Measurements from ENCODE around the gene EPX.

EPX gene

DNA sequence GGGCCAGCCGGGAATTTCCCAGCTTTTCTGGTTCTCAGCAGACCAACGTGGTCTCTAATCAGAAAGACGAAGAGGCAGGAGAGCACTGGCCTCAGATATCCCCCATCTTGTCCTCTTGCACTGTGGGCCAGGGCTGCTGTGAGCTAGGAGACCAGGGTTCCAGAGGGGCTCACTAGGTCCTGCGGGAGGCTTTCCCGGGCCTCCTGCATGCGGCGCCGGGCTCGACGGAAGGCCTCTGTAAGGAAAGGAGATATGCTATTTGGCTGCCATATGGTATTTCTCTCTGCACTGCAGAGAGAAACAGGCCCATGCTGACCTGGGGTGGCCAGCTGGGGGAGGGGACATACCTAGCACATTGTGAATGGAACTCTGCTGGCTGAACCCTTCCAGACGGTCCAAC, 13.4 kb downstream of the EPX start:
- no peaks in the 10 kb centered on the region for H3K79me2 ChIP-seq
- H3K4me3 ChIP-seq (ENCODE audit: low read depth, low read length): no peak overlapping the region
- TF ChIP-seq, protein P1, sequence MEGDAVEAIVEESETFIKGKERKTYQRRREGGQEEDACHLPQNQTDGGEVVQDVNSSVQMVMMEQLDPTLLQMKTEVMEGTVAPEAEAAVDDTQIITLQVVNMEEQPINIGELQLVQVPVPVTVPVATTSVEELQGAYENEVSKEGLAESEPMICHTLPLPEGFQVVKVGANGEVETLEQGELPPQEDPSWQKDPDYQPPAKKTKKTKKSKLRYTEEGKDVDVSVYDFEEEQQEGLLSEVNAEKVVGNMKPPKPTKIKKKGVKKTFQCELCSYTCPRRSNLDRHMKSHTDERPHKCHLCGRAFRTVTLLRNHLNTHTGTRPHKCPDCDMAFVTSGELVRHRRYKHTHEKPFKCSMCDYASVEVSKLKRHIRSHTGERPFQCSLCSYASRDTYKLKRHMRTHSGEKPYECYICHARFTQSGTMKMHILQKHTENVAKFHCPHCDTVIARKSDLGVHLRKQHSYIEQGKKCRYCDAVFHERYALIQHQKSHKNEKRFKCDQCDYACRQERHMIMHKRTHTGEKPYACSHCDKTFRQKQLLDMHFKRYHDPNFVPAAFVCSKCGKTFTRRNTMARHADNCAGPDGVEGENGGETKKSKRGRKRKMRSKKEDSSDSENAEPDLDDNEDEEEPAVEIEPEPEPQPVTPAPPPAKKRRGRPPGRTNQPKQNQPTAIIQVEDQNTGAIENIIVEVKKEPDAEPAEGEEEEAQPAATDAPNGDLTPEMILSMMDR (IDR thresholded peaks at IDR 0.05): no peak
- no peaks in the 10 kb centered on the region for H3K36me3 ChIP-seq (ENCODE audit: control insufficient read depth, insufficient read depth, low read length)
- no peaks in the 10 kb centered on the region for H3K27me3 ChIP-seq (ENCODE audit: control insufficient read depth, insufficient read depth, low read length)
- H3K4me1 ChIP-seq: no peaks in the 10 kb centered on the region
- no peak overlapping the region for H3K9ac ChIP-seq
- no peaks in the 10 kb centered on the region for H3K9me3 ChIP-seq (ENCODE audit: control insufficient read depth, low read length)
- no peak overlapping the region for H2AFZ ChIP-seq
- no peak overlapping the region for H3K4me2 ChIP-seq (ENCODE audit: low read length)
- H3K27ac ChIP-seq: no peak overlapping the region

DNA sequence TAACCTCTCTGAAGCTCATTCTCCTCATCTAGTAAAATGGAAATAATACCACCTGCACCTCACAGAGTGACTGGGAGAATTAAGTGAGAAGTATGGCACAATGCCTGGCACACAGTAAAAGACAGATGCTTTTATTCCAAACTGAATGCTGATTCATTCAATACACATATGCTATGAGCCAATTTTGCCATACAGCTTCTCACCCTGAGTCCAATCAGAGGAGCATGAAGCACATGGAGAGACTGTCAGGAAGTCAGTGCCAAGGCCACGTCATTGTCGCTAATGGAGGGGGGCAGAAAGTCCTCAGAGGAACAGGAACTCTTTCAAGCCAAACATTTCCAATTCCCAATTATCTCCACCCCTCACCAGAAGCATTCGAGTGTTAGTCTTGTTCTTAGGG, 14.9 kb downstream of the EPX start:
- Histone ChIP-seq H3K27ac (no peak overlapping the region), H3K27me3 (ENCODE audit: control insufficient read depth, insufficient read depth, low read length) (no peaks in the 10 kb centered on the region), H3K4me3 (ENCODE audit: low read depth, low read length) (no peak overlapping the region), H3K36me3 (ENCODE audit: control insufficient read depth, insufficient read depth, low read length) (no peaks in the 10 kb centered on the region), H3K9ac (no peak overlapping the region), H2AFZ (no peak overlapping the region), H3K9me3 (ENCODE audit: control insufficient read depth, low read length) (no peaks in the 10 kb centered on the region), H3K79me2 (no peaks in the 10 kb centered on the region), H3K4me1 (no peaks in the 10 kb centered on the region), H3K4me2 (ENCODE audit: low read length) (no peak overlapping the region)
- TF ChIP-seq, protein P1 (IDR thresholded peaks at IDR 0.05): no peak

- Histone ChIP-seq H3K36me3 (ENCODE audit: control insufficient read depth, insufficient read depth, low read length) (no peaks in the 10 kb centered on the region), H3K9me3 (ENCODE audit: control insufficient read depth, low read length) (no peaks in the 10 kb centered on the region), H3K9ac (no peak overlapping the region)
These were observed 15.8 kb downstream of the EPX start for GRCh38 chr17:58208344-58208743.

GRCh38 chr17:58210922-58211321, 18.4 kb downstream of the EPX start:
- H3K9me3 ChIP-seq (ENCODE audit: control insufficient read depth, low read length): no peaks in the 10 kb centered on the region
- H3K9ac ChIP-seq: no peak overlapping the region
- H3K4me3 ChIP-seq (ENCODE audit: low read depth, low read length): no peak overlapping the region
- H3K4me1 ChIP-seq: no peaks in the 10 kb centered on the region
- H3K27ac ChIP-seq: no peak overlapping the region
- TF ChIP-seq, protein P1 (IDR thresholded peaks at IDR 0.05): no peak
- no peak overlapping the region for H3K4me2 ChIP-seq (ENCODE audit: low read length)
- H3K79me2 ChIP-seq: no peaks in the 10 kb centered on the region
- H3K27me3 ChIP-seq (ENCODE audit: control insufficient read depth, insufficient read depth, low read length): no peaks in the 10 kb centered on the region
- no peak overlapping the region for H2AFZ ChIP-seq
- no peaks in the 10 kb centered on the region for H3K36me3 ChIP-seq (ENCODE audit: control insufficient read depth, insufficient read depth, low read length)

More at GRCh38 chr17:58208344-58208743, 15.8 kb downstream of the EPX start:
- Histone ChIP-seq H3K4me3 (ENCODE audit: low read depth, low read length) (no peak overlapping the region), H3K4me1 (no peaks in the 10 kb centered on the region), H3K4me2 (ENCODE audit: low read length) (no peak overlapping the region), H3K27me3 (ENCODE audit: control insufficient read depth, insufficient read depth, low read length) (no peaks in the 10 kb centered on the region), H3K27ac (no peak overlapping the region), H2AFZ (no peak overlapping the region), H3K79me2 (no peaks in the 10 kb centered on the region)
- TF ChIP-seq, protein P1 (IDR thresholded peaks at IDR 0.05): no peak

GRCh38 chr17:58215685-58216084, 23.2 kb downstream of the EPX start:
- H3K9me3 ChIP-seq (ENCODE audit: control insufficient read depth, low read length): no peaks in the 10 kb centered on the region
- no peaks in the 10 kb centered on the region for H3K4me1 ChIP-seq
- no peaks in the 10 kb centered on the region for H3K79me2 ChIP-seq
- H3K4me3 ChIP-seq (ENCODE audit: low read depth, low read length): no peak overlapping the region
- no peak overlapping the region for H3K4me2 ChIP-seq (ENCODE audit: low read length)
- no peak overlapping the region for H3K9ac ChIP-seq
- no peak overlapping the region for H2AFZ ChIP-seq
- H3K36me3 ChIP-seq (ENCODE audit: control insufficient read depth, insufficient read depth, low read length): no peaks in the 10 kb centered on the region
- H3K27me3 ChIP-seq (ENCODE audit: control insufficient read depth, insufficient read depth, low read length): no peaks in the 10 kb centered on the region
- TF ChIP-seq, protein P1 (IDR thresholded peaks at IDR 0.05): no peak
- H3K27ac ChIP-seq: no peak overlapping the region
